ENCODE results near the gene HNRNPK. TPM values are rescaled to one million over a fixed set of nuclear protein-coding genes. Genes with fewer than 3 reads are reported as not detected.
A peak's percentile ranks its signal among the peaks of the same experiment; 100 is the strongest.

The HNRNPK gene
- total RNA-seq (2012; rRNA removed) (422 and 601 TPM in 2 replicates), polyA plus RNA-seq (2012; rRNA removed) (419 and 458 TPM in 2 replicates), Bru-seq, nascent RNA (percentile 99 among the genes with signal in this experiment), BruChase-seq, experiment 1, labeled RNA remaining after a 6-hour chase (percentile 100 among the genes with signal in this experiment), BruChase-seq, experiment 2, labeled RNA remaining after a 2-hour chase (percentile 99 among the genes with signal in this experiment)
- 149 and 205 TPM in 2 replicates for polyA plus RNA-seq (2012; cell fraction: cytosol; rRNA removed)
- 124 and 330 TPM in 2 replicates for polyA plus RNA-seq (2012; cell fraction: nucleus; rRNA removed; ENCODE audit: low replicate concordance)
- long read RNA-seq, partial matches to known transcripts = 36 of 214 reads
- long read RNA-seq, other reads (novel, unspliced or antisense) = 177 of 214 reads

- ATAC-seq (ENCODE audit: low read depth) (peak; percentile 87), DNase-seq (peak; percentile 98)
- Histone ChIP-seq H3K14ac (replicated peaks; ENCODE audit: low read depth, low read length) (peak within 1 kb of the TSS; percentile 100), H3K9me3 (ENCODE audit: control insufficient read depth, insufficient read depth, low read length) (no peaks in the 10 kb centered on the region), H4K8ac (ENCODE audit: low read depth in 2 of 2, low read length in 2 of 2) (peak within 1 kb of the TSS; percentile 99 to 100), H3K9ac (ENCODE audit: low read depth, low read length) (peak within 1 kb of the TSS; percentile 98), H3K79me1 (ENCODE audit: low read depth in 1 of 2, low read length in 2 of 2) (peaks cover 6 to 15% of the 10 kb centered on the region in 2 experiments; a peak in 3 of 4 replicates), H3K18ac (ENCODE audit: low read depth, low read length) (peak within 1 kb of the TSS; percentile 92), H3K23ac (ENCODE audit: low read depth, low read length) (peak within 1 kb of the TSS; percentile 99), H4K91ac (ENCODE audit: insufficient read depth, low read depth, low read length) (peak within 1 kb of the TSS; percentile 100), H4K5ac (ENCODE audit: low read depth, low read length) (peak within 1 kb of the TSS; percentile 93), H2BK20ac (ENCODE audit: low read depth, low read length) (no peak within 1 kb of the TSS), H3K27ac (ENCODE audit: insufficient read depth, low read length) (peak within 1 kb of the TSS; percentile 98), H2BK120ac (ENCODE audit: low read depth, low read length) (peak within 1 kb of the TSS; percentile 89), H2AFZ (replicated peaks; ENCODE audit: low read length, poor library complexity) (peak within 1 kb of the TSS; percentile 95), H3K9me1 (ENCODE audit: insufficient read depth, low read length) (peaks cover 6% of the 10 kb centered on the region), H3K56ac (ENCODE audit: extremely low read depth, insufficient read depth, low read length) (peak within 1 kb of the TSS; percentile 99), H3K27me3 (ENCODE audit: control insufficient read depth, insufficient read depth, low read length) (no peaks in the 10 kb centered on the region), H3K4me1 (ENCODE audit: control insufficient read depth, insufficient read depth, low read length) (no peaks in the 10 kb centered on the region), H2BK5ac (ENCODE audit: low read depth, low read length, poor library complexity, severe bottlenecking) (peak within 1 kb of the TSS; percentile 98), H3K4ac (ENCODE audit: low read depth, low read length) (peak within 1 kb of the TSS; percentile 100), H4K20me1 (ENCODE audit: insufficient read depth, low read length) (peaks cover 50% of the 10 kb centered on the region), H2AK9ac (replicated peaks; ENCODE audit: low read depth, low read length, poor library complexity) (peak within 1 kb of the TSS; percentile 100), H3K36me3 (ENCODE audit: control insufficient read depth, insufficient read depth, low read length) (peaks cover 12% of the 10 kb centered on the region), H3K4me2 (ENCODE audit: low read depth, low read length) (peak within 1 kb of the TSS; percentile 93), H2BK15ac (ENCODE audit: low read depth, low read length) (peak within 1 kb of the TSS; percentile 53; the same call in 2 of the 3 replicates), H3K4me3 (ENCODE audit: insufficient read depth, low read depth, low read length) (peak within 1 kb of the TSS; percentile 88), H2AK5ac (ENCODE audit: low read depth, low read length) (peak within 1 kb of the TSS; percentile 100)
- no TSS peak for BruUV-seq (replicated peaks)
- 0% methylated on average over 25 of the region's 57 CpGs; no CpG with 5 or more reads in 1 of the 2 experiments for WGBS, 2 experiments (ENCODE audit: extremely low coverage in 2 of 2, insufficient read length in 1 of 2)
- ChIA-PET CTCF (interaction anchor here (1.1 to 1.2 kb wide), 2 partner anchors 281 to 335 kb away, joined by 3 to 7 read pairs; no protein-coding TSS in a partner anchor), POLR2A (ENCODE audit: unreplicated experiment) (interaction anchor here (0.6 to 1.1 kb wide), 2 partner anchors 32 to 64 kb away, joined by 3 to 4 read pairs; no protein-coding TSS in a partner anchor)
- in situ Hi-C loops (cut with MboI; ENCODE audit: low sequenced_read_pairs) (loop anchor here (5.0 kb wide), 1 partner anchor 192 kb away; no protein-coding TSS in a partner anchor), intact Hi-C loops (cut with micrococcal nuclease) (loop anchor here (1.0 to 10.0 kb wide), 4 partner anchors 191 to 335 kb away; partner anchors contain the start of gene UBQLN1), dilution Hi-C loops (cut with HindIII; ENCODE audit: low sequenced_read_pairs, unreplicated experiment) (no loop called here)
- TF ChIP-seq SMC3 (IDR thresholded peaks at IDR 0.05; ENCODE audit: low read depth, low read length) (no peak), POLR2A (IDR thresholded peaks at IDR 0.05; ENCODE audit: low read depth, low read length) (peak; percentile 85; the same call in 1 of the 2 replicates), MAFK (IDR thresholded peaks at IDR 0.05; ENCODE audit: low read depth, low read length) (no peak), ELK1 (IDR thresholded peaks at IDR 0.05; ENCODE audit: borderline replicate concordance, low read depth, low read length) (no peak), NFE2L2 (IDR thresholded peaks at IDR 0.05; ENCODE audit: low read depth, low read length) (no peak), CTCF (conservative IDR thresholded peaks at IDR 0.05; ENCODE audit: low read depth, low read length) (no peak), FOS (IDR thresholded peaks at IDR 0.05; ENCODE audit: low read depth, low read length) (peak; percentile 83), CEBPB (IDR thresholded peaks at IDR 0.05; ENCODE audit: low read depth, low read length) (no peak)
Measured at GRCh38 chr9:83979812-83980394, at the start of gene HNRNPK. Gene HNRNPK (minus strand): TSS chr9:83980215. CDS start chr9:83978252, 1,963 bp downstream.

All from IMR-90 (cell line).